Measurements from ENCODE around the gene CSNK1D. TPM values are rescaled to one million over a fixed set of nuclear protein-coding genes. Genes with fewer than 3 reads are reported as not detected.
"Not testable (repeated sequence)": the region's sequence is repeated elsewhere in the genome, so short reads cannot be mapped to it uniquely, and the experiment has no call there.

Gene CSNK1D
- total RNA-seq, 1 experiment from 2014 or later = 19.9 TPM

DNA sequence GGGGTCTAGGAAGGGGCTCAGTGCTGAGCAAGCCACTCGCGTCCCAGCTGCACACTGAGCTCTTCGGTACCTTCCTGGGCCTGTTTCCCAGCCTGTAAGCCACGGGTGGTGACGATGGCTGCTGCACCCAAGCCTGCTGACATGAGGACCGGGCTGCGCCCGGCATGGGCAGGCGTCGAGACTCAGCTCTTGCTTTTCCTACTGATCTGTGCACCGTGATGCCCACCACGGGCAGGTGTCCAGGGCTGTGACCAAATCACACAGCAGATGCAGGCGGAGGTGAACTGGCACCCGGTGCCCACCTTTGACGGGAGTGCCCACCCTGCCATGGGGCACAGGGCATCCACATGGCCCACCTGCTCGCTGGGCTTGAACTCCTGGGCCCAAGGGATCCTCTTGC lies 78.7 kb downstream of the CSNK1D start:
- DNase-seq (ENCODE audit: low spot score) = no peak

DNA sequence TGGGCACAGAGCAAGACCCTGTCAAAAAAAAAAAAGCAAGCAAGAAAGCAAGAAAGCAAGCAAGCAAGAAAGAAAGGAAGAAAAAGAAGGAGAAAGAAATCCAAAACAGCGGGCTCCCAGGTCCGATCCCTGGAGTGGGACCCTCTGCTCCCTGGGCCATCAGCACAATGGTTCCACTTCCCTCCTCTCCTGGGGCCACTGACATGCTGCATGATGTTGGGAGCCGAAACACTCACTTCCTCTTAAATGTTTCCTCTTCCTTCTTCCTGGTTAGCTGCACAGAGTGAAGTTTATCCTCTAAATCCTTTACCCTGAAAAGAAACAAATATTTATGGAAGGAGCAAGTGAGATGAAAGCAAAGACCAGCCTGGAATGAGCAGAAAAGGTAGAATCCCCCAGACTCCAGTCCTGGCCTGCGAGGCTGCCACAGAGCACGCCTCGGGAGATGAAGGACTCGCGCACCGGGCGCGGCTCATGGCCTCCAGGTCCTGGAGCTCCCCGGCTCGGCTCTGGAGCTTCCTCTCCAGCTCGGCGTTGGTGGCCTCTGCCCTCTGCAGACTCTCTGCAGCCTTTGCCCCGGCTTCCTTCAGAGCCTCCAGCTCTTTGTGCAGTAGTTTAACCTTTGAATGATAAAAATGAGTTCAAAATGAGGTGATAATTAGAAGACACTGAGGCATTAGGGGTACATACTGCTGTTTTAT lies 79.8 kb downstream of the CSNK1D start:
- no peak for DNase-seq (ENCODE audit: low spot score)

DNA sequence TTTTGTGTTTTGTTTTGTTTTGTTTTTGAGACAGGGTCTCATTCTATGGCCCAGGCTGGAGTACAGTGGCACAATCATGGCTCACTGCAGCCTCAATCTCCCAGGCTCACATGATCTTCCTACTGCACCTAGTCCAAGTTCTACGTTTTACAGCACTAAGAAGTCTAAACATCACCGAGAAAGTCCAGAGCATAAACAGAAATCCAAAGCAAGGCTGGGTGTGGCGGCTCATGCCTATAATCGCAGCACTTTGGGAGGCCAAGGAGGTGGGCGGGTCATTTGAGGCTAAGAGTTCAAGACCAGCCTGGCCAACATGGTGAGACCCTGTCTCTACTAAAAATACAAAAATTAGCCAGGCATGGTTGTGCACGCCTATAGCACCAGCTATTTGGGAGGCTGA lies 80.5 kb downstream of the CSNK1D start:
- not testable (repeated sequence) for DNase-seq (ENCODE audit: low spot score)

Other genes with a start within 250 kb of the CSNK1D start
- 7.0 TPM in 1 of 2 replicates, not detected in the other for gene RAC3, start 242.0 kb downstream of the CSNK1D start, total RNA-seq (2014; rRNA removed; shearing (Covaris generic))
- 104 and 113 TPM in 2 replicates for gene DCXR, start 236.0 kb downstream of the CSNK1D start, total RNA-seq (2014; rRNA removed; shearing (Covaris generic))
- 42.8 and 50.1 TPM in 2 replicates for gene RFNG, start 221.9 kb downstream of the CSNK1D start, total RNA-seq (2014; rRNA removed; shearing (Covaris generic))
- 185 and 187 TPM in 2 replicates for gene GPS1, start 221.8 kb downstream of the CSNK1D start, total RNA-seq (2014; rRNA removed; shearing (Covaris generic))
- 107 and 165 TPM in 2 replicates for gene DUS1L, start 207.9 kb downstream of the CSNK1D start, total RNA-seq (2014; rRNA removed; shearing (Covaris generic))
- gene FASN, start 175.5 kb downstream of the CSNK1D start, total RNA-seq (2014; rRNA removed; shearing (Covaris generic)) = 89.9 and 133 TPM in 2 replicates
- 8.9 and 14.6 TPM in 2 replicates for gene CCDC57, start 60.9 kb downstream of the CSNK1D start, total RNA-seq (2014; rRNA removed; shearing (Covaris generic))
- gene SLC16A3, start 44.7 kb downstream of the CSNK1D start, total RNA-seq (2014; rRNA removed; shearing (Covaris generic)) = 65.3 and 66.7 TPM in 2 replicates
- gene CD7, start 43.9 kb upstream of the CSNK1D start, total RNA-seq (2014; rRNA removed; shearing (Covaris generic)) = not detected in 2 replicates
- 1.2 and 1.6 TPM in 2 replicates for gene SECTM1, start 60.1 kb upstream of the CSNK1D start, total RNA-seq (2014; rRNA removed; shearing (Covaris generic))
- gene TEX19, start 85.5 kb upstream of the CSNK1D start, total RNA-seq (2014; rRNA removed; shearing (Covaris generic)) = 0.22 TPM in 1 of 2 replicates, not detected in the other
- gene UTS2R, start 98.1 kb upstream of the CSNK1D start, total RNA-seq (2014; rRNA removed; shearing (Covaris generic)) = not detected in 2 replicates
- 8.7 and 10.5 TPM in 2 replicates for gene HEXD, start 144.6 kb upstream of the CSNK1D start, total RNA-seq (2014; rRNA removed; shearing (Covaris generic))
- 38.7 and 41.0 TPM in 2 replicates for gene OGFOD3, start 144.9 kb upstream of the CSNK1D start, total RNA-seq (2014; rRNA removed; shearing (Covaris generic))
- gene CYBC1, start 177.1 kb upstream of the CSNK1D start, total RNA-seq (2014; rRNA removed; shearing (Covaris generic)) = 56.7 and 121 TPM in 2 replicates
- gene NARF, start 185.0 kb upstream of the CSNK1D start, total RNA-seq (2014; rRNA removed; shearing (Covaris generic)) = 55.7 and 59.0 TPM in 2 replicates
- gene FOXK2, start 246.0 kb upstream of the CSNK1D start, total RNA-seq (2014; rRNA removed; shearing (Covaris generic)) = 33.6 and 37.0 TPM in 2 replicates

Measured in A172 (cell line).